Fibroblast of upper back skin (primary cell): ENCODE measurements around the gene ATM.
"Not testable (repeated sequence)": the region's sequence is repeated elsewhere in the genome, so short reads cannot be mapped to it uniquely, and the experiment has no call there.

ENCODE experiments used
- DNase-seq: peaks from one replicate; pipeline ENCODE4 v3.0.0-alpha.2; 2013

Gene ATM

GRCh38 chr11:108221371-108221770 lies 1.5 kb upstream of the ATM start:
- no peak for DNase-seq

- DNase-seq, result no peak
These were observed 825 bp upstream of the ATM start for GRCh38 chr11:108221911-108222573.

GRCh38 chr11:108223348-108224149 lies 682 bp downstream of the ATM start:
- no peak for DNase-seq

- no peak for DNase-seq
These were observed 1.5 kb downstream of the ATM start for GRCh38 chr11:108224366-108224765.

- no peak for DNase-seq
These were observed 2.3 kb downstream of the ATM start for GRCh38 chr11:108224911-108225786.

- no peak for DNase-seq
These were observed 3.2 kb downstream of the ATM start for GRCh38 chr11:108226036-108226435.

GRCh38 chr11:108228251-108228650 lies 5.4 kb downstream of the ATM start:
- no peak for DNase-seq

- DNase-seq, result no peak
These were observed 10.5 kb downstream of the ATM start for GRCh38 chr11:108233277-108233945.

GRCh38 chr11:108235192-108235591 lies 12.3 kb downstream of the ATM start:
- no peak for DNase-seq

- DNase-seq, result no peak
These were observed 12.8 kb downstream of the ATM start for GRCh38 chr11:108235633-108236032.

- no peak for DNase-seq
These were observed 14.2 kb downstream of the ATM start for GRCh38 chr11:108237058-108237481.

GRCh38 chr11:108239076-108239475 lies 16.2 kb downstream of the ATM start:
- DNase-seq, result no peak

GRCh38 chr11:108241330-108242037 lies 18.6 kb downstream of the ATM start:
- DNase-seq, result no peak

GRCh38 chr11:108242422-108242821 lies 19.6 kb downstream of the ATM start:
- no peak for DNase-seq

- DNase-seq, result no peak
These were observed 23.4 kb downstream of the ATM start for GRCh38 chr11:108246308-108246707.

GRCh38 chr11:108246885-108247284 lies 24.0 kb downstream of the ATM start:
- DNase-seq, result no peak

- peak; percentile 12 for DNase-seq
These were observed 30.3 kb downstream of the ATM start for GRCh38 chr11:108253176-108253575.

GRCh38 chr11:108269583-108269982 lies 46.7 kb downstream of the ATM start:
- no peak for DNase-seq

- not testable (repeated sequence) for DNase-seq
These were observed 54.2 kb downstream of the ATM start for GRCh38 chr11:108276985-108277616.

GRCh38 chr11:108278546-108278945 lies 55.7 kb downstream of the ATM start:
- no peak for DNase-seq

- no peak for DNase-seq
These were observed 56.1 kb downstream of the ATM start for GRCh38 chr11:108278954-108279353.

- DNase-seq, result no peak
These were observed 63.5 kb downstream of the ATM start for GRCh38 chr11:108286370-108286769.
